Mesendoderm (in vitro differentiated cells): ENCODE measurements around the gene TENM4.
A peak's percentile ranks its signal among the peaks of the same experiment; 100 is the strongest.

ENCODE experiments used
- DNase-seq: peaks from one replicate; pipeline ENCODE4 v3.0.0; 2013
- H2AK5ac ChIP-seq: 2 replicates; pipeline ENCODE4 v1.6.1; 2013; ENCODE audit warnings: low read length, inconsistent platforms
- H2BK120ac ChIP-seq: 2 replicates; pipeline ENCODE4 v1.6.1; 2013; ENCODE audit warnings: low read depth, mild to moderate bottlenecking, low read length, moderate library complexity, mixed read lengths
- H2BK15ac ChIP-seq: replicated peaks from 2 replicates; pipeline ENCODE4 v1.6.1; 2013; ENCODE audit warnings: low read depth, mild to moderate bottlenecking, moderate library complexity
- H2BK5ac ChIP-seq: 2 replicates; pipeline ENCODE4 v1.6.1; 2013; ENCODE audit warnings: low read length, inconsistent platforms
- H3K18ac ChIP-seq: 2 replicates; pipeline ENCODE4 v1.6.1; 2013; ENCODE audit warnings: mild to moderate bottlenecking, low read length, mixed read lengths
- H3K23ac ChIP-seq: one replicate; pipeline ENCODE4 v1.6.1; 2013; ENCODE audit warnings: low read length
- H3K27ac ChIP-seq: 2 replicates; pipeline ENCODE4 v1.5.1; 2013; ENCODE audit warnings: low read depth, mild to moderate bottlenecking, inconsistent platforms, low read length, moderate library complexity
- H3K27me3 ChIP-seq: 2 replicates; pipeline ENCODE4 v1.6.1; 2013; ENCODE audit warnings: low read length, control low read depth, mild to moderate bottlenecking, inconsistent platforms; ENCODE audit not compliant: insufficient read depth, poor library complexity
- H3K36me3 ChIP-seq: 2 replicates; pipeline ENCODE4 v1.6.1; 2013; ENCODE audit warnings: low read length, inconsistent platforms; ENCODE audit not compliant: control insufficient read depth, insufficient read depth
- H3K4ac ChIP-seq: one replicate; pipeline ENCODE4 v1.6.1; 2013; ENCODE audit warnings: low read depth, mild to moderate bottlenecking, low read length, moderate library complexity
- H3K4me1 ChIP-seq: 2 replicates; pipeline ENCODE4 v1.6.1; 2013; ENCODE audit warnings: low read depth, low read length, inconsistent platforms; ENCODE audit not compliant: control insufficient read depth
- H3K4me2 ChIP-seq: 2 replicates; pipeline ENCODE4 v1.6.1; 2013; ENCODE audit warnings: low read length
- H3K4me3 ChIP-seq: 2 replicates; pipeline ENCODE4 v1.5.1; 2013; ENCODE audit warnings: mild to moderate bottlenecking, low read length
- H3K56ac ChIP-seq: one replicate; pipeline ENCODE4 v1.6.1; 2013; ENCODE audit warnings: low read length
- H3K79me1 ChIP-seq: 2 replicates; pipeline ENCODE4 v1.6.1; 2013; ENCODE audit warnings: low read length, inconsistent platforms
- H3K79me2 ChIP-seq: 2 replicates; pipeline ENCODE4 v1.6.1; 2013; ENCODE audit warnings: mild to moderate bottlenecking, low read length; ENCODE audit not compliant: control insufficient read depth, insufficient read depth
- H3K9ac ChIP-seq: 2 replicates; pipeline ENCODE4 v1.6.1; 2013; ENCODE audit warnings: low read length, inconsistent platforms
- H4K5ac ChIP-seq: one replicate; pipeline ENCODE4 v1.6.1; 2013; ENCODE audit warnings: low read length
- H4K8ac ChIP-seq: one replicate; pipeline ENCODE4 v1.6.1; 2013; ENCODE audit warnings: low read depth, mild to moderate bottlenecking, control low read depth, low read length, moderate library complexity
- WGBS: extraction: QIAGEN DNeasy Blood & Tissue Kit; methylation state at CpG from one replicate; pipeline ENCODE4 v1.1.7; 2013; ENCODE audit warnings: low lambda C conversion rate, missing lambda C conversion rate; ENCODE audit not compliant: insufficient coverage; ENCODE audit errors: extremely low coverage; 5-methylcytosine and 5-hydroxymethylcytosine counted together

TENM4 gene

GRCh38 chr11:79340535-79340934, 100.3 kb downstream of the TENM4 start:
- H4K5ac ChIP-seq = no peak overlapping the region
- no peak overlapping the region for H3K4me2 ChIP-seq
- H3K56ac ChIP-seq = no peak overlapping the region
- no peak overlapping the region for H2BK120ac ChIP-seq
- no peaks in the 10 kb centered on the region for H3K27me3 ChIP-seq
- peaks cover 16% of the 10 kb centered on the region for H3K4me1 ChIP-seq
- H3K4me3 ChIP-seq = no peak overlapping the region
- H4K8ac ChIP-seq = no peak overlapping the region
- no peak overlapping the region for H3K23ac ChIP-seq
- no peak overlapping the region for H2AK5ac ChIP-seq
- H2BK15ac ChIP-seq = no peak overlapping the region
- no peak overlapping the region for H2BK5ac ChIP-seq
- peaks cover 4% of the 10 kb centered on the region for H3K79me2 ChIP-seq
- no peak overlapping the region for H3K18ac ChIP-seq
- no peak for DNase-seq
- no peak overlapping the region for H3K9ac ChIP-seq
- no peaks in the 10 kb centered on the region for H3K36me3 ChIP-seq
- H3K79me1 ChIP-seq = peaks cover 19% of the 10 kb centered on the region
- WGBS = no CpG with 5 or more reads among the region's 3 CpGs
- H3K27ac ChIP-seq = no peak overlapping the region
- no peak overlapping the region for H3K4ac ChIP-seq

GRCh38 chr11:79336797-79337517, 103.9 kb downstream of the TENM4 start:
- H3K4me2 ChIP-seq = no peak overlapping the region
- H3K36me3 ChIP-seq = no peaks in the 10 kb centered on the region
- peak overlapping the region; percentile 72 for H2BK5ac ChIP-seq
- H3K56ac ChIP-seq = peak overlapping the region; percentile 29
- H2AK5ac ChIP-seq = no peak overlapping the region
- peak; percentile 65 for DNase-seq
- no CpG with 5 or more reads among the region's 6 CpGs for WGBS
- no peak overlapping the region for H3K23ac ChIP-seq
- H3K4ac ChIP-seq = no peak overlapping the region
- H4K8ac ChIP-seq = no peak overlapping the region
- no peak overlapping the region for H3K18ac ChIP-seq
- H2BK120ac ChIP-seq = no peak overlapping the region
- H3K27me3 ChIP-seq = no peaks in the 10 kb centered on the region
- peak overlapping the region; percentile 22 for H3K27ac ChIP-seq
- peaks cover 21% of the 10 kb centered on the region for H3K79me1 ChIP-seq
- H3K4me3 ChIP-seq = no peak overlapping the region
- H2BK15ac ChIP-seq = no peak overlapping the region
- H3K4me1 ChIP-seq = peaks cover 22% of the 10 kb centered on the region
- H3K9ac ChIP-seq = peak overlapping the region; percentile 23
- no peak overlapping the region for H4K5ac ChIP-seq
- H3K79me2 ChIP-seq = peaks cover 5% of the 10 kb centered on the region

- peak; percentile 67 for DNase-seq
- WGBS = no CpG with 5 or more reads among the region's 3 CpGs
- no peak overlapping the region for H3K4me2 ChIP-seq
- H2BK15ac ChIP-seq = no peak overlapping the region
- H3K56ac ChIP-seq = no peak overlapping the region
- no peak overlapping the region for H2AK5ac ChIP-seq
- H3K9ac ChIP-seq = no peak overlapping the region
- no peak overlapping the region for H2BK5ac ChIP-seq
- H3K79me1 ChIP-seq = peaks cover 18% of the 10 kb centered on the region
- H2BK120ac ChIP-seq = no peak overlapping the region
- H3K27me3 ChIP-seq = no peaks in the 10 kb centered on the region
- no peak overlapping the region for H4K8ac ChIP-seq
- H4K5ac ChIP-seq = no peak overlapping the region
- no peak overlapping the region for H3K4me3 ChIP-seq
- peaks cover 3% of the 10 kb centered on the region for H3K79me2 ChIP-seq
- H3K23ac ChIP-seq = no peak overlapping the region
- no peak overlapping the region for H3K18ac ChIP-seq
- H3K4me1 ChIP-seq = peaks cover 27% of the 10 kb centered on the region
- H3K27ac ChIP-seq = no peak overlapping the region
- no peak overlapping the region for H3K4ac ChIP-seq
- H3K36me3 ChIP-seq = no peaks in the 10 kb centered on the region
These were observed 105.1 kb downstream of the TENM4 start for GRCh38 chr11:79335681-79336080.

- H3K9ac ChIP-seq = no peak overlapping the region
- H3K36me3 ChIP-seq = no peaks in the 10 kb centered on the region
- no peak overlapping the region for H3K4me2 ChIP-seq
- no peak overlapping the region for H3K27ac ChIP-seq
- peaks cover 3% of the 10 kb centered on the region for H3K79me2 ChIP-seq
- no peak overlapping the region for H4K5ac ChIP-seq
- no peak for DNase-seq
- H3K4me3 ChIP-seq = no peak overlapping the region
- H3K27me3 ChIP-seq = no peaks in the 10 kb centered on the region
- H2BK15ac ChIP-seq = no peak overlapping the region
- no peak overlapping the region for H3K23ac ChIP-seq
- H3K56ac ChIP-seq = no peak overlapping the region
- no peak overlapping the region for H2AK5ac ChIP-seq
- H3K79me1 ChIP-seq = peaks cover 29% of the 10 kb centered on the region
- H4K8ac ChIP-seq = no peak overlapping the region
- H3K4ac ChIP-seq = no peak overlapping the region
- no peak overlapping the region for H3K18ac ChIP-seq
- no CpG with 5 or more reads among the region's 2 CpGs for WGBS
- no peak overlapping the region for H2BK120ac ChIP-seq
- peaks cover 27% of the 10 kb centered on the region for H3K4me1 ChIP-seq
- no peak overlapping the region for H2BK5ac ChIP-seq
These were observed 107.5 kb downstream of the TENM4 start for GRCh38 chr11:79333355-79333754.

- no CpG with 5 or more reads among the region's 2 CpGs for whole genome bisulfite sequencing
- Histone ChIP-seq H2BK120ac (no peak overlapping the region), H2AK5ac (no peak overlapping the region), H3K79me2 (peaks cover 3% of the 10 kb centered on the region), H3K18ac (no peak overlapping the region), H3K56ac (no peak overlapping the region), H3K27ac (no peak overlapping the region), H3K36me3 (no peaks in the 10 kb centered on the region), H4K5ac (no peak overlapping the region), H3K9ac (no peak overlapping the region), H3K79me1 (peaks cover 29% of the 10 kb centered on the region), H2BK15ac (no peak overlapping the region), H3K27me3 (no peaks in the 10 kb centered on the region), H3K4me1 (peaks cover 20% of the 10 kb centered on the region), H2BK5ac (no peak overlapping the region), H3K4me2 (no peak overlapping the region), H3K4ac (no peak overlapping the region), H3K4me3 (no peak overlapping the region), H4K8ac (no peak overlapping the region), H3K23ac (no peak overlapping the region)
- DNase-seq = no peak
These were observed 108.8 kb downstream of the TENM4 start for GRCh38 chr11:79332017-79332416.
